CD4-positive, alpha-beta T cell treated with Interleukin-15 for 4 hours (primary cell): ENCODE data around the gene PAFAH1B1.

ENCODE experiments used
- DNase-seq: peaks from one replicate; pipeline ENCODE4 v3.0.0-alpha.2; 2020; ENCODE audit warnings: low spot score

Gene PAFAH1B1

DNA sequence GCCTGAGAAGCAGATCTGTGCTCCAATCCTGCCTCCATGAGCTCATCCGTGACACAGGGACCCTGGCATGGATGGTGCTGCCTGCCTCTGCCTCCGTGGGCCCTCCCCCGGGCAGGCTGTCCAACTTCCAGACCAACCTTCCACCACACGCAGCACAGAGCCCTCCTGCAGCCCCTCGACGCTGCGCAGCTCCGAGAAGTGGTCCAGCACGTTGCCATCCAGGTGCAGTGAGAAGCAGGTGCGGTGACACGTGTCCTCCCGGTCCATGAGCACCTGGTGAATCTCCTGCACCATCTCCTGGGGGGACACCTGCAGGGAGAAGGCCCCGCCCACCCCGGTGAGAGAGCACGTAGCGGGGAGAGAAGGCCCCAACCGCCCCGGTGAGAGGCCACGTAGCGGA, 109.7 kb downstream of the PAFAH1B1 start:
- DNase-seq = no peak

DNA sequence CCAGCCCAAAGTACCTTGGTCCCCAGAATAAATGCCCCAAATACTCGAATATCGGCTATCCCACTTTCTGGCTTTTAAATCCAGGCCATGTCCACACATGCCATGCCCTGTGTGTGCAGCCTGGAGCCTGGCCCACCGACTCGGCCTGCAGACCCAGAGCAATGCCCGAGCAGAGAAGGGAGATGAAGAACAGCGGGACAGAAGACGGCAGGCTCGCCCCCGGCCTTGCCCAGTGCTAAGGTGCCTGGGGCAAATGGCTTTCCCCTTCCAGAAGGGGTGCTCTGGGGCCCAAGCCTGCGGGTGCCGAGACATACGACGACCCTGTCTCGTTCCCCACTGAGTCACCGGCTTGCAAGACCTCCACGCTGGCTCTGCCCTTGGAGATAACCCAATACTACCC, 110.2 kb downstream of the PAFAH1B1 start:
- DNase-seq = no peak

GRCh38 chr17:2704031-2704889, 110.8 kb downstream of the PAFAH1B1 start:
- no peak for DNase-seq

GRCh38 chr17:2704890-2705248, 111.4 kb downstream of the PAFAH1B1 start:
- no peak for DNase-seq

DNA sequence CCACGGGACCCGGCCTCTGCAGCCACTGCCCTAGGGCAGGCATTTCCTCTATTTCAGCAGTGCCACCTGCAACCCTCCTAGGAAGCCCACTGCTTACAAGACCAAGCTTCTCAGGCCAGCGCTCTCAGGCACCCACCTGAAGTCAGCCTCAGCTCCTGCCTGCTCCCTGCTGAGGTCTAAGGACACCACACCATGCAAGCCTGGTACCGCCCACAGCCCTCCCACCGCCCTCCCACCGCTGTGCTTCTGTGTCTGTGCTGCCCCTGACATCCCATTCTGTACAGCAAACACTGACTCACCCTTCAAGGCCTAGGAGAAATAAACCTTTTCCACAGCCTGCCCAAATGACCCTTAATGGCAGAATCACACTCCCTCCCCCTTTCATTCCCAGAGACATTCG, 111.8 kb downstream of the PAFAH1B1 start:
- no peak for DNase-seq

- no peak for DNase-seq
Measured at GRCh38 chr17:2705888-2706795, 112.7 kb downstream of the PAFAH1B1 start.

DNA sequence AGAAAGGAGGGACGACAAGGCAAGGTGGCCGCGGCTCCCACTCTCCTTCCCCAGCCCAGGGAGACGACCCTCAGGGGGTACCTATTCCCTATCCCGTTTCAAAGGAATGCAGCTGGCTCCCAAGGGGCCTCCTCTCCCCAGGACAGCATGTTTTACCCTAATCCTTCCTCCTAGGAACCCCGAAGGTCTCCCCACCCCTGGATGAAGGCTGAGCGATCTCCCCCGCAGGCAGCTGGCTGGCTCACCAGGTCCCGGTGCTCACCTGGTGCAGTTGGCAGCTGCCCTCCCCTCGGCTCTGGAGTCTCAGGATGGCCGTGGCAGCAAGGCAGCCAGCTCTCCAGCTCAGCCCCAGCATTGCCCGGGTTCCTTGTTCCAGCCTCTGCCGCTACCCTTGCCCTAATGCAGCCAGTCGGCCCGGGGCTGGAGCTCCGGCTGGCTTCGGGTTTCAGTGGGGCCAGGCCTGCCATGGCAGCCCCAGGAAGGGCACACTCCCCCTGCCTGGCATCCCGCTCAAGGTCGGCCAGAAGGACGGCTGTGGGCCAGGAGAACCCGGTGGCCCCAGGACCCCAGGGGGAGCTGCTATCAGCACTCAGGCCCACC, 113.6 kb downstream of the PAFAH1B1 start:
- DNase-seq = no peak

- DNase-seq = no peak
Measured at GRCh38 chr17:2707721-2708584, 114.5 kb downstream of the PAFAH1B1 start.

GRCh38 chr17:2708585-2709182, 115.2 kb downstream of the PAFAH1B1 start:
- no peak for DNase-seq

DNA sequence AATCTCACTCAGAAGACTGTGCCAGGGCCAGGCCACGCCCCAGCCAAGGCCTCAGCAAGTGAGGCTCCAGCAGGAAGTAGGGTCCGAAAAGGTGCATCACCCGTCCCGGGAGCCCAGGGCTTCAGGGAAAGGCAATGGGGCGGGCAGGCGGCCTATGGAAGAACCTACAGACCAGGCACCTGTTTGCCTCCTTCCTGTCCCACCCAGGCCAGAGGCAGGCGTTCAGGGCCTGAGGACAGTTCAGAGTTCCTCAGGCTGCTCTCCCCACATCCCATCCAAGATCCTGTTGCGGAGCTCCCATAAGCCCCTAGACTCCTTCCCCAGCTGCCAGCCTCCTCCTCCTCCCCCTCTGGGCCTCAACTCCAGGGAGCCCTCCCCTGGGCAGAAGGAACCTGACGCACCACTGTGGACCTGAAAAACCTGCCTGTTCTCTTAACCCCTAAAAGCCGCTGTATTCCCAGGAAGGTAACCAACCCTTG, 115.8 kb downstream of the PAFAH1B1 start:
- no peak for DNase-seq

DNA sequence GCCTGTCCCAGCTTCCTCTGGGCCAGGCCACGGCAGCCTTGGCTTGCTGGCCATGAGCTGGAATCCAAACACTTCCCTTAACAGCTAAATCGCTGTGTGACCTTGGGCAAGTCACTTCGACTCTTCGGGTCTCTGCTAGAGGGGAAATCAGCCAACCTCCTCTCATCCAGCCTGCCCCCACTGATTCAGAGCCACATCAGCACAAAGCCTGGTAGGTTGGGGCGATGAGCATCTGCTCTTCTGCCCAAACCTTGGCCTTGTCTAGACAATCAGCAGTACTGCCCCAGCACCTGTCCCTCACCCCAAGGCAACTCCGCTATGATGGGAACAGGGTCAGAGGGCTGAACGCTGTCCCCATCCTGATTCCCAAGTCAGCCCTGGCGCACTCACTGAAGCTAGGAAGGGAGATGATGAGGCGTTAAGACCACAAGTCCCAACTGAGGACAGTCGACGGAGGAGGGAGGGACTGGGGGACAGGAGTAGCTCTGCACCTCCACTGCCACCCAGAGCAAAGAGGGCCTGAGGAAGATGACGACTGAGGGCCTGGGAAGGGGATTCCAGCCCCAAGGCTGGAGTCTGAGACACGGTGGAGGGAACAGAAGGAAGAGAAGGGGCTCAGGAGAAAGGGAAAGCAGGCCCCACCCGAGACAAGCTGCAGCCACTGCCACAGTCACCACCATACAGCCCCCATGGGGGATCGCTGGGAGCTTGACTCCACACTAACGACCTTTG, 116.8 kb downstream of the PAFAH1B1 start:
- no peak for DNase-seq

DNA sequence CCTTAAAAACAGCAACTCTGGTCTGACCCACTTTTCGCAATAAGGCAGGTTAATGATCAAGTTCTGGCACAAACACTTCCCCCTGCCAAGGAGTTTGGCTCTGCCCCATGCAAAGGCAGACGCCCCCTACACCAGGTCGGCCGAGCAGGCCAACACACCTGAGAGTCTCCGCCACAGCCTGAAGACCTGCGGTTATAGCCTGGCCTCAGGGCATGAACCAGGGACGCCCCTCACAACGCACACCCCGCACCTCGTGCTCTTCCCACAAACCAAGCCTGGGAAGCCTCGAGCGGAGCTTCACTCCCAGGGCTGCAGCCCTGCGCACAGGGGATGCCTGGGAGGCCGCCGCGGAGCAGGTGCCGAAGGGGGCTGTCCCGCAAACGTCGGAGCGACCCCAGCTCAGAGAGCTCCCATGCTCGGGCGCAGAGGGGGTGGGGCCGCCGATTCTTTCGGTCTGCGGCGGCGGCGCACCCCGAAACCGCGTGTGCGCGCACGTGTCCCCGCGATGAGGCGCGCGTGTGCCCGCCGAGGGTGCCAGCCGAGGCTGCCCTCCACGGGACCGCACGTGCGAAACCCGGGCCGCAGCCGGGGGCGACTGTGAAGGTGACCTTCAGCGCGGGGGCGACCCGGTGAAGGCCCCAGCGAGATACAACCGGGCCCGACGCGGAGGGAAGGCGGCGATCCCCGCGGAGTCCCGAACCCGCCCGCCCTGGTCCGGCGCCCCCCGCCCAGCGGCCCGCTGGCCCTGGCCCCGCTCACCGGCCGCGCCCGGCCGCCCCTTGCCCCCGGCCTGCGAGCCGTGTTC, 117.6 kb downstream of the PAFAH1B1 start:
- no peak for DNase-seq

GRCh38 chr17:2711608-2712299, 118.3 kb downstream of the PAFAH1B1 start, which contains the start of gene CLUH:
TSS of gene CLUH (minus strand) at chr17:2711764. CDS start at chr17:2711661, 103 bp downstream.
- DNase-seq = peak; percentile 97

DNA sequence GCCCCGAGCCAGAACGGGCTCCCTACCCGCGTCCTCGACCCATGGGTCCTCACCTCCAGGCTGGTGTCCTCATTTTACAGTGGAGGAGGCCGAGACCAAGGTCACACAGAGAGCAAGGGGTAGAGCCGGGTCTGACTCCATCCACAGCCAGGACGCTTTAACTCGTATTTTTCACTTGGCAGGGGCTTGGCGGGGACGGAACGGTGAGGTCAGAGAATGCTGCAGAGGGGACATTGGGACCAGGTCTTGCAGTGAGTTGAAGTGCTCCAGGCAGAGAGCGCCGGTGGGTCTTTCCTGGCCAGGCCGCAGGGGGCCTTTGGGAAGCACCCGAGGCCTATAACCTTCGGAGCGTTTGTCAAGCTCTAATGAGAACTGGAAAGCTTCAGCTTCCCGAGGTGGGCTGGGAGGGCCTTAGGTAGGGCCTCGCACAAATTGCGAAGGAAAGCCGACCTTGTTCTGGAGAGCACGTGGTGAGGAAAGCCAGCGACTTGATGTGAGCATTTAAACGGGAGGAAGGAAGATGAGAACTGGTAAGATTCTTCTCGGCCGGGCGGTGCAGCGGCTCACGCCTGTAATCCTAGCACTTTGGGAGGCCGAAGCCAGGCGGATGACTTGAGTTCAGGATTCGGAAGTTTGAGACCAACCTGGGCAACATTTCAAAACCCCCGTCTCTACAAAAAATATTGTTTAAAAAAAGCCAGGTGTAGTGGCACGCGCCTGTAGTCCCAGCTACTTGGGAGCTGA, 119.0 kb downstream of the PAFAH1B1 start:
- no peak for DNase-seq

- DNase-seq = no peak
Measured at GRCh38 chr17:2713881-2714280, 120.4 kb downstream of the PAFAH1B1 start.

- no peak for DNase-seq
Measured at GRCh38 chr17:2716649-2717048, 123.2 kb downstream of the PAFAH1B1 start.

DNA sequence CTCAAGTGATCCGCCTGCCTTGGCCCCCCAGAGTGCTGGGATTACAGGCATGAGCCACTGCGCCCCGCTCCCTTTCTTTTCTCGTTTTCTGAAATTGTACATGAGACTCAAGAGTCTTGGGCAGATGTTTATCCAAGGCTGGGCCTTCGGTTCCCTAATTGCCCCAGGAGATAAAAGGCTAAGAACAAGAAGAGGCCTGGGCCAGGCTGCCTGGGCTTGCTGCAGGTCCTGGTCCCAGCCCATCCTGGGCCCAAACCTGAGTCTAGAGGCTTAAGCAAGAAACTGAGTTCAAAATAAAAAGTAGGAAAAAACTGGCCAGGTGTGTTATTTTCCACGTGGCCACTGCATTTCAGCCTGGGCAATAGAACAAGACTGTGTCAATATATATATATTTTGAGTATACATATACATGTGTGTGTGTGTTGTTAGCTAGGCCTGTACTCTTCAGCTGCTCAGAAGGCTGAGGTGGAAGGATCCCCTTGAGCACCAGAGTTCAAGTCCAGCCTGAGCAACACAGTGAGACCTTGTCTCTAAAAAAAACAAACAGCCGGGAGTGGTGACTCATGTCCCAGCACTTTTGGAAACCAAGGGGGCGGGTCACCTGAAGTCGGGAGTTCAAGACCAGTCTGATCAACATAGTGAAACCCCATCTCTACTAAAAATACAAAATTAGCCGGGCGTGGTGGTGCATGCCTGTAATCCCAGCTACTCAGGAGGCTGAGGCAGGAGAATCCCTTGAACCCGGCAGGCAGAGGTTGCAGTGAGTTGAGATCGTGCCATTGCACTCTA, 124.9 kb downstream of the PAFAH1B1 start:
- DNase-seq = no peak
